Limb (tissue), 2 donors: Measurements from ENCODE around the gene GTPBP4.
A peak's percentile ranks its signal among the peaks of the same experiment; 100 is the strongest.
"Not testable (repeated sequence)": the region's sequence is repeated elsewhere in the genome, so short reads cannot be mapped to it uniquely, and the experiment has no call there.

Source experiments
- DNase-seq, 2 donors: peaks; one replicate each; pipeline ENCODE4 v3.0.0-alpha.2; 2016; ENCODE audit errors: extremely low spot score in 2 of 2

GTPBP4 gene

GRCh38 chr10:1056326-1057105 is 68.3 kb downstream of the GTPBP4 start, which contains the start of gene WDR37:
TSS of gene WDR37 (plus strand) at chr10:1056385. CDS start at chr10:1072156, 15,771 bp downstream.
- peak; percentile 69 to 93 for DNase-seq

- DNase-seq = no peak
These were observed 68.9 kb downstream of the GTPBP4 start for GRCh38 chr10:1057106-1057657.

- DNase-seq = no peak
These were observed 69.8 kb downstream of the GTPBP4 start for GRCh38 chr10:1058017-1058416.

- DNase-seq = no peak
These were observed 71.7 kb downstream of the GTPBP4 start for GRCh38 chr10:1059902-1060301.

GRCh38 chr10:1061930-1062774 is 73.9 kb downstream of the GTPBP4 start:
- DNase-seq = no peak

GRCh38 chr10:1063232-1063865 is 75.1 kb downstream of the GTPBP4 start:
- DNase-seq = no peak

GRCh38 chr10:1064964-1065247 is 76.7 kb downstream of the GTPBP4 start:
- DNase-seq = no peak

- not testable (repeated sequence) for DNase-seq
These were observed 78.5 kb downstream of the GTPBP4 start for GRCh38 chr10:1066734-1067133.

GRCh38 chr10:1068380-1069361 is 80.4 kb downstream of the GTPBP4 start:
- no peak for DNase-seq
